HCT116 (cell line): ENCODE measurements around the gene TMEM141. TPM values are rescaled to one million over a fixed set of nuclear protein-coding genes. Genes with fewer than 3 reads are reported as not detected.
"Not testable (repeated sequence)": the region's sequence is repeated elsewhere in the genome, so short reads cannot be mapped to it uniquely, and the experiment has no call there.

Source experiments
- ATAC-seq: fragments of 200-7000 bp; cut with Tn5 transposase; 2 replicates; pipeline ENCODE4 v1.9.1; 2020; ENCODE audit warnings: mild to moderate bottlenecking, moderate library complexity
- BruUV-seq: library from RNA; stranded (reverse); fragments of 400-500 nt; replicated peaks from 2 replicates; lab custom pipeline; 2021; lab: Mats Ljungman, UMichigan
- CTCF ChIA-PET: fragments of 300-600 bp; sonication (Branson Sonifier 250); formaldehyde crosslinking; loops from one replicate; lab custom pipeline; 2021; ENCODE audit warnings: antibody characterized with exemption; lab: Charles Lee
- POLR2A ChIA-PET: fragments of 300-600, 350-600 bp; sonication (Branson Sonifier 250); formaldehyde crosslinking; loops from one replicate; lab custom pipeline; 2021; ENCODE audit warnings: antibody characterized with exemption; lab: Charles Lee
- RAD21 ChIA-PET, 2 experiments: fragments of 300-600 bp; sonication (Branson Sonifier 250); formaldehyde crosslinking; loops; one replicate each; lab custom pipeline; 2023; ENCODE audit warnings: low total read pairs in 2 of 2; ENCODE audit not compliant: uncharacterized antibody in 2 of 2, unreplicated experiment in 2 of 2, low non-redundant PET in 1 of 2; lab: Charles Lee
- DNase-seq: peaks from one replicate; pipeline ENCODE4 v3.0.0-alpha.2; 2010; ENCODE audit warnings: low read depth, low spot score
- H2AFZ ChIP-seq: fragments of 200-600 bp; shearing (Covaris generic), sonication (generic); 2 replicates; pipeline ENCODE4 v1.6.1; 2017; ENCODE audit warnings: low read depth, mixed run types, mixed read lengths, antibody characterized with exemption, low read length; ENCODE audit not compliant: poor library complexity, severe bottlenecking
- H3K27ac ChIP-seq: 2 replicates; pipeline ENCODE4 v1.5.1; 2012; ENCODE audit warnings: low read depth, low read length
- H3K27me3 ChIP-seq: fragments of 200-600 bp; sonication (generic); 2 replicates; pipeline ENCODE4 v1.6.1; 2016; ENCODE audit warnings: mixed run types, low read length, mixed read lengths; ENCODE audit not compliant: insufficient read depth
- H3K36me3 ChIP-seq, 2 experiments: fragments of 200-500 bp in 1 of 2; fragments of 200-600 bp in 1 of 2; sonication (Bioruptor generic) in 1 of 2; sonication (generic) in 1 of 2; 2 replicates each; pipeline versions ENCODE4 v1.5.1 to v1.6.1; 2014 to 2016; ENCODE audit warnings: low read length in 2 of 2, inconsistent platforms in 1 of 2, mixed read lengths in 1 of 2, mixed run types in 1 of 2; ENCODE audit not compliant: insufficient read depth in 2 of 2, control insufficient read depth in 1 of 2
- H3K4me1 ChIP-seq, 2 experiments: fragments of 200-600 bp in 1 of 2; sonication (generic) in 1 of 2; 2 replicates each; pipeline versions ENCODE4 v1.5.1 to v1.6.1; 2012 to 2017; ENCODE audit warnings: low read length in 2 of 2, inconsistent platforms in 1 of 2, mild to moderate bottlenecking in 1 of 2, mixed read lengths in 1 of 2, mixed run types in 1 of 2, moderate library complexity in 1 of 2; ENCODE audit not compliant: insufficient read depth in 2 of 2, control insufficient read depth in 1 of 2
- H3K4me2 ChIP-seq: fragments of 200-600 bp; sonication (generic); 2 replicates; pipeline ENCODE4 v1.6.1; 2017; ENCODE audit warnings: mixed run types, low read length, mixed read lengths
- H3K4me3 ChIP-seq, 2 experiments: fragments of 200-600 bp in 1 of 2; sonication (generic) in 1 of 2; replicated peaks in 1 of 2; 2 replicates each; pipeline ENCODE4 v1.5.1; 2011 to 2016; ENCODE audit warnings: low read length in 2 of 2, control low read depth in 1 of 2, low read depth in 1 of 2, mild to moderate bottlenecking in 1 of 2, mixed read lengths in 1 of 2, mixed run types in 1 of 2
- H3K79me2 ChIP-seq: fragments of 200-600 bp; sonication (generic); 2 replicates; pipeline ENCODE4 v1.6.1; 2017; ENCODE audit warnings: mild to moderate bottlenecking, mixed run types, low read length, moderate library complexity, mixed read lengths; ENCODE audit not compliant: insufficient read depth
- H3K9ac ChIP-seq: fragments of 200-600 bp; sonication (generic); 2 replicates; pipeline ENCODE4 v1.6.1; 2016; ENCODE audit warnings: low read length, mixed read lengths
- H3K9me2 ChIP-seq: fragments of 200-600 bp; sonication (generic), shearing (Covaris generic); 2 replicates; pipeline ENCODE4 v1.6.1; 2017; ENCODE audit warnings: mixed run types, mild to moderate bottlenecking, moderate library complexity; ENCODE audit not compliant: insufficient read depth
- H3K9me3 ChIP-seq, 2 experiments: fragments of 200-500 bp in 1 of 2; fragments of 200-600 bp in 1 of 2; sonication (Bioruptor generic) in 1 of 2; sonication (generic) in 1 of 2; 2 replicates each; pipeline ENCODE4 v1.6.1; 2014 to 2017; ENCODE audit warnings: low read length in 2 of 2, mixed read lengths in 2 of 2, inconsistent platforms in 1 of 2, low read depth in 1 of 2, mild to moderate bottlenecking in 1 of 2, mixed run types in 1 of 2, moderate library complexity in 1 of 2; ENCODE audit not compliant: control insufficient read depth in 1 of 2, insufficient read depth in 1 of 2
- H4K20me1 ChIP-seq: fragments of 200-600 bp; sonication (generic), shearing (Covaris generic); 2 replicates; pipeline ENCODE4 v1.6.1; 2017; ENCODE audit warnings: mixed run types, mild to moderate bottlenecking, moderate library complexity; ENCODE audit not compliant: insufficient read depth
- FOSL1 ChIP-seq: IDR thresholded peaks from 2 replicates; pipeline ENCODE4 v1.6.1; 2012; ENCODE audit warnings: low read depth
- intact Hi-C: fragments of 100-400 bp; cut with micrococcal nuclease; formaldehyde crosslinking; loops from 2 replicates; pipeline ENCODE4 v1.10.0; 2022
- total RNA-seq: library from RNA; stranded (reverse); gene quantifications from one replicate; pipeline ENCODE4 v1.2.1, GENCODE V29; 2021; ENCODE audit not compliant: unreplicated experiment

Gene TMEM141
- total RNA-seq, 1 experiment from 2014 or later, result 73.6 TPM

GRCh38 chr9:136837146-136837855 is 46.2 kb downstream of the TMEM141 start:
- no peak overlapping the region for H3K27ac ChIP-seq
- CTCF ChIA-PET, result no interaction called here
- no peaks in the 10 kb centered on the region for H4K20me1 ChIP-seq
- ATAC-seq (no peak), DNase-seq (no peak)
- H2AFZ ChIP-seq, result no peak overlapping the region
- H3K4me3 ChIP-seq, result no peak overlapping the region
- no peaks in the 10 kb centered on the region for H3K79me2 ChIP-seq
- BruUV-seq, result no TSS peak
- POLR2A ChIA-PET, result no interaction called here
- RAD21 ChIA-PET, result no interaction called here
- 0 out of 4 replicates have a peak, but pooled peaks cover 0 to 3% of the 10 kb centered on the region in 2 experiments for H3K36me3 ChIP-seq
- intact Hi-C loops, result no loop called here
- H3K4me1 ChIP-seq, result peaks cover 21 to 27% of the 10 kb centered on the region in 2 experiments
- H3K27me3 ChIP-seq, result no peaks in the 10 kb centered on the region
- H3K4me2 ChIP-seq, result no peak overlapping the region
- TF ChIP-seq FOSL1, result no peak
- no peaks in the 10 kb centered on the region for H3K9me3 ChIP-seq
- no peak overlapping the region for H3K9ac ChIP-seq
- no peaks in the 10 kb centered on the region for H3K9me2 ChIP-seq

DNA sequence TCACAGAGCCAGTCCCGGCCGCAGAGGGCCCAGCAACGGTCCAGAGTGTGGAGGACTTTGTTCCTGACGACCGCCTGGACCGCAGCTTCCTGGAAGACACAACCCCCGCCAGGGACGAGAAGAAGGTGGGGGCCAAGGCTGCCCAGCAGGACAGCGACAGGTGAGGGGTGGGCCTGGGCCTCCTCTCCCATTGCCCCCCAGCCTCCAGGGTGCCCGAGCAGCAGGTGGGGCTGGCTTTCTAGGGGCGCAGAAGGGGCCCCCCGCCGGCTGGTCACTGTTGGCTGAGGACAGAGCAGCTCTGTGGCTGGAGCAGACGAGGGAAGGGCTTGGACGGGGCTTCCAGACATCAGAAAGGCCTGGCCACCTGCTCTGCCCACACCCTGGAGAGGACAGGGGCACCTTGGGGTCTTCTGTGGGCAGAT is 46.7 kb downstream of the TMEM141 start:
- ATAC-seq, intact Hi-C loops, H3K4me3 ChIP-seq, H3K4me2 ChIP-seq, DNase-seq, H3K9me3 ChIP-seq, H3K9ac ChIP-seq, H3K9me2 ChIP-seq, H3K79me2 ChIP-seq, H3K36me3 ChIP-seq, CTCF ChIA-PET, H4K20me1 ChIP-seq, POLR2A ChIA-PET, BruUV-seq, H3K27ac ChIP-seq, H3K27me3 ChIP-seq, RAD21 ChIA-PET, H2AFZ ChIP-seq: not testable (repeated sequence)
- H3K4me1 ChIP-seq, result peaks cover 21 to 30% of the 10 kb centered on the region in 2 experiments
